GM18951 (cell line): Measurements from ENCODE around the gene CCDC102B.

Source experiments
- POLR2A ChIP-seq: IDR thresholded peaks from 4 replicates; pipeline ENCODE4 v1.6.1; 2011; ENCODE audit warnings: mild to moderate bottlenecking; ENCODE audit not compliant: insufficient read length, insufficient read depth; ENCODE audit errors: extremely low read depth
- in situ Hi-C: fragments of 300-500 bp; cut with MboI; formaldehyde crosslinking; loops from one replicate; pipeline ENCODE4 v1.12.0; 2022; ENCODE audit warnings: low sequenced_read_pairs, mixed read lengths, inconsistent platforms; ENCODE audit not compliant: unreplicated experiment

Gene CCDC102B

GRCh38 chr18:68791801-68792200, 6.1 kb upstream of the CCDC102B start:
- in situ Hi-C loops, result no loop called here
- TF ChIP-seq POLR2A, result no peak

GRCh38 chr18:68793951-68794350, 3.9 kb upstream of the CCDC102B start:
- no peak for TF ChIP-seq POLR2A
- in situ Hi-C loops, result no loop called here

- in situ Hi-C loops, result no loop called here
Measured at GRCh38 chr18:68796936-68797690, 767 bp upstream of the CCDC102B start.

GRCh38 chr18:68800075-68800474, 2.2 kb downstream of the CCDC102B start:
- TF ChIP-seq POLR2A, result no peak

More at GRCh38 chr18:68796936-68797690, 767 bp upstream of the CCDC102B start:
- no peak for TF ChIP-seq POLR2A

GRCh38 chr18:68803356-68803755, 5.5 kb downstream of the CCDC102B start:
- TF ChIP-seq POLR2A, result no peak
- in situ Hi-C loops, result no loop called here

More at GRCh38 chr18:68800075-68800474, 2.2 kb downstream of the CCDC102B start:
- in situ Hi-C loops, result no loop called here

GRCh38 chr18:68817584-68817983, 19.7 kb downstream of the CCDC102B start:
- in situ Hi-C loops, result no loop called here
- TF ChIP-seq POLR2A, result no peak

- no peak for TF ChIP-seq POLR2A
Measured at GRCh38 chr18:68818584-68818983, 20.7 kb downstream of the CCDC102B start.

GRCh38 chr18:68822926-68823325, 25.0 kb downstream of the CCDC102B start:
- in situ Hi-C loops, result no loop called here

More at GRCh38 chr18:68818584-68818983, 20.7 kb downstream of the CCDC102B start:
- in situ Hi-C loops, result no loop called here

GRCh38 chr18:68826121-68826520, 28.2 kb downstream of the CCDC102B start:
- in situ Hi-C loops, result loop anchor here (25.0 kb wide), 1 partner anchor 1611 kb away; no protein-coding TSS in a partner anchor
- TF ChIP-seq POLR2A, result no peak

More at GRCh38 chr18:68822926-68823325, 25.0 kb downstream of the CCDC102B start:
- TF ChIP-seq POLR2A, result no peak

- in situ Hi-C loops, result loop anchor here (25.0 kb wide), 1 partner anchor 1607 kb away; no protein-coding TSS in a partner anchor
- TF ChIP-seq POLR2A, result no peak
Measured at GRCh38 chr18:68830256-68831045, 32.6 kb downstream of the CCDC102B start.

- in situ Hi-C loops, result loop anchor here (25.0 kb wide), 1 partner anchor 1604 kb away; no protein-coding TSS in a partner anchor
- no peak for TF ChIP-seq POLR2A
Measured at GRCh38 chr18:68833756-68834155, 35.9 kb downstream of the CCDC102B start.

GRCh38 chr18:68837665-68838451, 40.0 kb downstream of the CCDC102B start:
- TF ChIP-seq POLR2A, result no peak
- in situ Hi-C loops, result loop anchor here (25.0 kb wide), 1 partner anchor 1599 kb away; no protein-coding TSS in a partner anchor
